ENCODE data around the gene AP4B1.
A peak's percentile ranks its signal among the peaks of the same experiment; 100 is the strongest.

AP4B1 gene

DNA sequence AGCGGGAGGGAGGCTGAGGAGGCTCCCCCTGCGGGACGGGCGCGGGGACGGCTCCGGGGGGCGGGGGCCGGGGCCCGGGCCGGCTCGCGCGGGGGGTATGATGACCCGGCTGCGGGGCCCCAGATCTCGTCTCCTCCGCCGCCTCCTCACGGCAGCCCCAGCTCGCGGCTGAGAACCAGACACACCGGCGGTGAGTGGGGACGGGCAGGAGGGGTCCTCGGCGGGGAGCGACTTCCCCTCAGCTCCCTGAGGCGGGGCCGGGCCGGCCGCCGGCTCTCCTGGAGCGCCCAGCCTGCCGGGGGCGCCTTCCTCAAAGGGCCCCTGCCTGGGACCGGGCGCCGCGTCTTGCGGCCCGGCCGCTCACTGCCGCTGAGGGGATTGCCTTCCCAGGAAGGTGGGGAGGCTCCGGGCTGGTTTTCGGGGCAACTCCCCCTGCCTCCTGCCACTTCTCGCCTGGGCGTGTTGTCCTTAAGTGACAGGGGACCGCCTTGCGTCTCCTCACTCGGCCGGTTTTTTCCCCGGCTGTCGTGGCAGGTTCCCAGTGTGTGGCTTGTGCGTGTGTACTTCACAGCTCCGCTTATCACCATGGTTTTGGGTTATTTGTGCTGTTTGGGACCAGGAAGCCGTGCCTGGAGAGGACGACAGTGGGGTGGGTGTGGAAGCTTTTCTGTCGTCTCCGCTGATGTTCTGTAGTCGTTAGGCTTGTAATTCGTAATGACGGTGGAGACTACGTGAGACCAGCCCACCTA lies 25.3 kb upstream of the AP4B1 start:
- peaks cover 59% of the 10 kb centered on the region in 2 experiments for H3K4me1 ChIP-seq (ENCODE audit: control insufficient read depth in 1 of 2, insufficient read depth in 1 of 2, low read depth in 1 of 2, low read length in 1 of 2)
- H3K4me3 ChIP-seq (ENCODE audit: low read depth in 1 of 2, low read length in 1 of 2), result peak overlapping the region; percentile 87 to 97
- H3K27ac ChIP-seq, result peak overlapping the region; percentile 95
- no peaks in the 10 kb centered on the region for H3K27me3 ChIP-seq
- H3K36me3 ChIP-seq, result no peaks in the 10 kb centered on the region
- no peaks in the 10 kb centered on the region for H3K9me3 ChIP-seq
- TF ChIP-seq, protein P1, sequence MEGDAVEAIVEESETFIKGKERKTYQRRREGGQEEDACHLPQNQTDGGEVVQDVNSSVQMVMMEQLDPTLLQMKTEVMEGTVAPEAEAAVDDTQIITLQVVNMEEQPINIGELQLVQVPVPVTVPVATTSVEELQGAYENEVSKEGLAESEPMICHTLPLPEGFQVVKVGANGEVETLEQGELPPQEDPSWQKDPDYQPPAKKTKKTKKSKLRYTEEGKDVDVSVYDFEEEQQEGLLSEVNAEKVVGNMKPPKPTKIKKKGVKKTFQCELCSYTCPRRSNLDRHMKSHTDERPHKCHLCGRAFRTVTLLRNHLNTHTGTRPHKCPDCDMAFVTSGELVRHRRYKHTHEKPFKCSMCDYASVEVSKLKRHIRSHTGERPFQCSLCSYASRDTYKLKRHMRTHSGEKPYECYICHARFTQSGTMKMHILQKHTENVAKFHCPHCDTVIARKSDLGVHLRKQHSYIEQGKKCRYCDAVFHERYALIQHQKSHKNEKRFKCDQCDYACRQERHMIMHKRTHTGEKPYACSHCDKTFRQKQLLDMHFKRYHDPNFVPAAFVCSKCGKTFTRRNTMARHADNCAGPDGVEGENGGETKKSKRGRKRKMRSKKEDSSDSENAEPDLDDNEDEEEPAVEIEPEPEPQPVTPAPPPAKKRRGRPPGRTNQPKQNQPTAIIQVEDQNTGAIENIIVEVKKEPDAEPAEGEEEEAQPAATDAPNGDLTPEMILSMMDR (IDR thresholded peaks at IDR 0.05), result peak; percentile 17

DNA sequence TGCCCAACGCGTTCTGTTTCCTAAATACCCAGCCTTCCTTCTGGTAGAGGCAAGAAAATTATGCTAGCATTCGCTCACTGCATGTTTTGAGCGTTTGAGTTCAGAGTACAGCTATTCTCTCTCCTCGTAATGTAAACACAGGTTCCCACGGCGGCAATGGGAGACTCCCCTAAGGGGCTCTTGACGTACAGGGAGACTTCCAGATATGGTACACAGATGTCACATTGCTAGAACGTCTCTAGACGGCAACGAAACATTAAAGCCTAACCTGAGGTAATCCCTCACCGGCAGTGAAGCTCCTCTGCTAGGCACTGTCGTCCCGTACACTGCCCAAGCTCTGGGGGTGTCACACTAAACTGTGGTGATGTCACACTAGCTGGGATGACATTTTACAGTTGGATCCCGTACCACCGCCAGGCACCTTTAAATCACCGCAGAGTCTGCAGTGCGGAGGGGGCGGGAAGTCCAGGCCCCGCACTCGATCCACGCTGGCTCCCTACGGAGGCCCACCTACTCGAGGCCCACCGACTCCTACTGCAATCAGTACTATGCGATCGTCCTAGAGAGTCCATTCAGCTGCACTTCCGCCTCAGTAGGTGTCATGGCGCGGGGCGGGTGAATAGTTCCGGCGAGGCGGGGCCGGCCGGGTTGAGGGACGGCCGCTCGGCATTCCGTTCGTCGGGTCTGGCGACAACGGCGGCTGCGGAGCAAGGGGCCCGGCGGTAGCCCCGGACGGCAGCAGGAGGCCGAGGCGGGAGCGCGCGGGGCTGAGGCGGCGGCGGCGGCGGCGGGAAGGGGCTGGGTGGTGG lies 24.5 kb upstream of the AP4B1 start, which contains the start of gene HIPK1:
Gene HIPK1, plus strand, starts transcription at position 384 of the 809 bp plus-strand sequence.
- Histone ChIP-seq H3K27me3 (no peaks in the 10 kb centered on the region), H3K9me3 (no peaks in the 10 kb centered on the region), H3K4me3 (ENCODE audit: low read depth in 1 of 2, low read length in 1 of 2) (peak within 1 kb of the TSS; percentile 87 to 97), H3K27ac (peak within 1 kb of the TSS; percentile 95), H3K4me1 (ENCODE audit: control insufficient read depth in 1 of 2, insufficient read depth in 1 of 2, low read depth in 1 of 2, low read length in 1 of 2) (peaks cover 51% of the 10 kb centered on the region in 2 experiments), H3K36me3 (no peaks in the 10 kb centered on the region)
- TF ChIP-seq, protein P1 (IDR thresholded peaks at IDR 0.05), result peak; percentile 47

DNA sequence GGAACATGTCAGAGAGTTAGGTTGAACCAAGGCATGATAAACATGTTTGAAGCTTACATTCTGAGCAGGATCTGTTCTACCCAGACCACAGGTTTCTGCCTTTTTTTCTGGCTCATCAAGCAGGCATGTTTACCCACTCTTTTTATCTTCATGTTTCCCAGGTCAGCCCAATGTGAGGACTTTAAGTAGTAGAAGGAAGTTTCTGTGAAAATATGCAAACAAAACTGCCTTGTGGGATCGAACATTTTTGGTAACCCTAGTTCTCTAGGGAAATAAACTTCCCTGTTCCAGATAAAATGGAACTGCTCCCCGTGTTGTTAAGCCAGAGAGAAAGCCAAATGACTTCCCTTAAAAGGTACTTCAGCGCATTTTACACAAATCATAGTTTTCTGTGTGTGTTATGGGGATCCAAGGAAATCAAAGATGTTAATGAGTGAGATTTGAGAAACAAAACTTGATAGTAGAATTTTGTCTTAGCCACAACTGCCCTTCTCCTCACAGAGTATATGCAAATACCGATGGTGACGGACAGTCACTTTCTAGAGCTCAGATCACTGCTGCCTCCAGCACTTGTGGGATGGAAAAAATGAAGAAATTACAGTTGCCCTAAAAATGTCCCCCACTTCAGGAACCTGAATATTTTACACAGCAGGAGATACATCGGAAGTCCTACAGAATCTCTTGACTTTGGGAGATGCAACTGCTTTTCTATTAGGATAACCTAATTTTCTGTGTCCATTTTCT lies 23.8 kb upstream of the AP4B1 start:
- TF ChIP-seq, protein P1 (IDR thresholded peaks at IDR 0.05), result no peak
- Histone ChIP-seq H3K36me3 (no peaks in the 10 kb centered on the region), H3K27ac (peak overlapping the region; percentile 95), H3K9me3 (no peaks in the 10 kb centered on the region), H3K27me3 (no peaks in the 10 kb centered on the region), H3K4me3 (ENCODE audit: low read depth in 1 of 2, low read length in 1 of 2) (peak overlapping the region; percentile 87 to 97), H3K4me1 (ENCODE audit: control insufficient read depth in 1 of 2, insufficient read depth in 1 of 2, low read depth in 1 of 2, low read length in 1 of 2) (peaks cover 43% of the 10 kb centered on the region in 2 experiments)

- Histone ChIP-seq H3K4me1 (ENCODE audit: control insufficient read depth in 1 of 2, insufficient read depth in 1 of 2, low read depth in 1 of 2, low read length in 1 of 2) (peaks cover 11 to 12% of the 10 kb centered on the region in 2 experiments), H3K27ac (no peak overlapping the region), H3K9me3 (no peaks in the 10 kb centered on the region), H3K27me3 (no peaks in the 10 kb centered on the region), H3K36me3 (no peaks in the 10 kb centered on the region), H3K4me3 (ENCODE audit: low read depth in 1 of 2, low read length in 1 of 2) (no peak overlapping the region)
- TF ChIP-seq, protein P1 (IDR thresholded peaks at IDR 0.05), result no peak
These were observed 19.9 kb upstream of the AP4B1 start for GRCh38 chr1:113924473-113924872.

DNA sequence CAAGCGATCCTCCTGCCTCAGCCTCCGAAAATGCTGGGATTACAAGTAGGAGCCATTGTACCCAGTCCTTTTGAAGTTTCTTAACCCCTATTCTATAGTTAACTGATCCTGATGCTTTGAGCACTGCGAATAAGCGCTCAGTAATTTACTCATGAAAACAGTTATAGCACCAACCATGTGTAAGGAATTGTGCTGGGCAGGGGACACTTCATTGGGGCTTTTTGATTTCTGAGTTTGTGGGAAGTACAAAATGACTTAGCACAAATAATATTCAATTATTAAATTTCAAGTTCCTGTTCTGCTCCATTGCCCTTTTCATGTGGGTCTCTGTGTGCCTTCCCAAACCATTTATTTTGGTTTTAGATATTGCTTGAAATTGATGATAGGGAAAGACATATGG lies 18.4 kb upstream of the AP4B1 start:
- TF ChIP-seq, protein P1 (IDR thresholded peaks at IDR 0.05), result no peak
- no peak overlapping the region for H3K27ac ChIP-seq
- H3K27me3 ChIP-seq, result no peaks in the 10 kb centered on the region
- no peak overlapping the region for H3K4me3 ChIP-seq (ENCODE audit: low read depth in 1 of 2, low read length in 1 of 2)
- H3K9me3 ChIP-seq, result no peaks in the 10 kb centered on the region
- H3K4me1 ChIP-seq (ENCODE audit: control insufficient read depth in 1 of 2, insufficient read depth in 1 of 2, low read depth in 1 of 2, low read length in 1 of 2), result no peaks in the 10 kb centered on the region
- no peaks in the 10 kb centered on the region for H3K36me3 ChIP-seq
